ENCODE measurements around the gene ANKS1A.

ANKS1A gene

GRCh38 chr6:35017411-35018181 is 128.5 kb downstream of the ANKS1A start:
- no peak overlapping the region for H3K4me3 ChIP-seq (ENCODE audit: low read length)
- no peaks in the 10 kb centered on the region for H4K20me1 ChIP-seq (ENCODE audit: insufficient read depth, low read length)
- no peak overlapping the region for H2AFZ ChIP-seq (ENCODE audit: low read length)
- no peaks in the 10 kb centered on the region for H3F3A ChIP-seq (ENCODE audit: insufficient read depth, low read length)
- TF ChIP-seq CTCF (IDR thresholded peaks at IDR 0.05; ENCODE audit: low read length) (no peak), EZH2phosphoT487 (IDR thresholded peaks at IDR 0.05; ENCODE audit: low read length) (no peak), EZH2 (optimal IDR thresholded peaks at IDR 0.05; ENCODE audit: low read depth, low read length) (no peak)
- no peaks in the 10 kb centered on the region for H3K9me2 ChIP-seq (replicated peaks; ENCODE audit: insufficient read depth, low read length)
- H3K9ac ChIP-seq (ENCODE audit: low read length), result no peak overlapping the region
- H3K9me3 ChIP-seq (replicated peaks; ENCODE audit: insufficient read depth, low read length), result no peaks in the 10 kb centered on the region
- H3K27me3 ChIP-seq (replicated peaks; ENCODE audit: insufficient read depth, low read length), result no peaks in the 10 kb centered on the region
- H3K27ac ChIP-seq (ENCODE audit: low read length), result no peak overlapping the region
- H3K36me3 ChIP-seq (replicated peaks; ENCODE audit: insufficient read depth, low read length), result no peaks in the 10 kb centered on the region
- no peaks in the 10 kb centered on the region for H3K4me1 ChIP-seq (ENCODE audit: low read length)
- no peak for DNase-seq
- no peak overlapping the region for H3K4me2 ChIP-seq (ENCODE audit: low read depth, low read length)
- no peaks in the 10 kb centered on the region for H3K79me2 ChIP-seq (ENCODE audit: low read length)

- no peak overlapping the region for H3K4me3 ChIP-seq (ENCODE audit: low read length)
- DNase-seq, result no peak
- no peaks in the 10 kb centered on the region for H3K9me3 ChIP-seq (replicated peaks; ENCODE audit: insufficient read depth, low read length)
- no peaks in the 10 kb centered on the region for H3K79me2 ChIP-seq (ENCODE audit: low read length)
- H3K36me3 ChIP-seq (replicated peaks; ENCODE audit: insufficient read depth, low read length), result no peaks in the 10 kb centered on the region
- H3F3A ChIP-seq (ENCODE audit: insufficient read depth, low read length), result no peaks in the 10 kb centered on the region
- no peak overlapping the region for H3K9ac ChIP-seq (ENCODE audit: low read length)
- no peak overlapping the region for H3K4me2 ChIP-seq (ENCODE audit: low read depth, low read length)
- no peaks in the 10 kb centered on the region for H3K27me3 ChIP-seq (replicated peaks; ENCODE audit: insufficient read depth, low read length)
- no peak overlapping the region for H3K27ac ChIP-seq (ENCODE audit: low read length)
- no peaks in the 10 kb centered on the region for H3K9me2 ChIP-seq (replicated peaks; ENCODE audit: insufficient read depth, low read length)
- H4K20me1 ChIP-seq (ENCODE audit: insufficient read depth, low read length), result no peaks in the 10 kb centered on the region
- H2AFZ ChIP-seq (ENCODE audit: low read length), result no peak overlapping the region
- TF ChIP-seq CTCF (IDR thresholded peaks at IDR 0.05; ENCODE audit: low read length) (no peak), EZH2phosphoT487 (IDR thresholded peaks at IDR 0.05; ENCODE audit: low read length) (no peak), EZH2 (optimal IDR thresholded peaks at IDR 0.05; ENCODE audit: low read depth, low read length) (no peak)
- no peaks in the 10 kb centered on the region for H3K4me1 ChIP-seq (ENCODE audit: low read length)
These were observed 129.1 kb downstream of the ANKS1A start for GRCh38 chr6:35018182-35018519.

- Histone ChIP-seq H3K9ac (ENCODE audit: low read length) (no peak overlapping the region), H3K27ac (ENCODE audit: low read length) (no peak overlapping the region), H3F3A (ENCODE audit: insufficient read depth, low read length) (no peaks in the 10 kb centered on the region), H3K4me2 (ENCODE audit: low read depth, low read length) (no peak overlapping the region), H3K4me3 (ENCODE audit: low read length) (no peak overlapping the region), H3K9me3 (replicated peaks; ENCODE audit: insufficient read depth, low read length) (no peaks in the 10 kb centered on the region), H4K20me1 (ENCODE audit: insufficient read depth, low read length) (no peaks in the 10 kb centered on the region), H2AFZ (ENCODE audit: low read length) (no peak overlapping the region), H3K27me3 (replicated peaks; ENCODE audit: insufficient read depth, low read length) (no peaks in the 10 kb centered on the region), H3K9me2 (replicated peaks; ENCODE audit: insufficient read depth, low read length) (no peaks in the 10 kb centered on the region), H3K4me1 (ENCODE audit: low read length) (no peaks in the 10 kb centered on the region), H3K36me3 (replicated peaks; ENCODE audit: insufficient read depth, low read length) (no peaks in the 10 kb centered on the region), H3K79me2 (ENCODE audit: low read length) (no peaks in the 10 kb centered on the region)
- DNase-seq, result no peak
- TF ChIP-seq EZH2phosphoT487 (IDR thresholded peaks at IDR 0.05; ENCODE audit: low read length) (no peak), EZH2 (optimal IDR thresholded peaks at IDR 0.05; ENCODE audit: low read depth, low read length) (no peak), CTCF (IDR thresholded peaks at IDR 0.05; ENCODE audit: low read length) (no peak)
These were observed 129.7 kb downstream of the ANKS1A start for GRCh38 chr6:35018746-35019145.

All from MM.1S (cell line).